Right atrium auricular region (tissue), 2 donors: Measurements from ENCODE around the gene SPC25. TPM values are rescaled to one million over a fixed set of nuclear protein-coding genes. Genes with fewer than 3 reads are reported as not detected.
A peak's percentile ranks its signal among the peaks of the same experiment; 100 is the strongest.
"Not testable (repeated sequence)": the region's sequence is repeated elsewhere in the genome, so short reads cannot be mapped to it uniquely, and the experiment has no call there.

Experiments
- DNase-seq: peaks from one replicate; pipeline ENCODE4 v3.0.0-alpha.2; 2019; ENCODE audit warnings: low spot score
- H3K27ac ChIP-seq, 2 donors: fragments of 200-600 bp; sonication (generic); 1 replicate in 1 of 2; 2 replicates in 1 of 2; pipeline ENCODE4 v1.5.1; 2016 to 2019
- H3K27me3 ChIP-seq, 2 donors: fragments of 200-600 bp; sonication (generic); one replicate each; pipeline versions ENCODE4 v1.5.1 to v1.6.0; 2017 to 2019
- H3K36me3 ChIP-seq: fragments of 200-600 bp; sonication (generic); one replicate; pipeline ENCODE4 v1.5.1; 2016
- H3K4me1 ChIP-seq, 2 donors: fragments of 200-600 bp; sonication (generic); one replicate each; pipeline versions ENCODE4 v1.5.1 to v1.6.0; 2017 to 2019
- H3K4me3 ChIP-seq, 2 donors: fragments of 200-600 bp; sonication (generic); 1 replicate in 1 of 2; 2 replicates in 1 of 2; pipeline ENCODE4 v1.5.1; 2017 to 2019; ENCODE audit warnings: mild to moderate bottlenecking in 1 of 2, moderate library complexity in 1 of 2
- H3K9me3 ChIP-seq, 2 donors: fragments of 200-600 bp; sonication (generic); one replicate each; pipeline ENCODE4 v1.5.1; 2019
- total RNA-seq, 2 donors: library from RNA; depleted of rRNA; stranded (reverse); fragments of >200 nt; gene quantifications; one replicate each; pipeline ENCODE4 v1.1.0, GENCODE V29; 2016
- TF ChIP-seq, protein P1 (sequence below), 2 donors: fragments of 200-600 bp; sonication (generic); IDR thresholded peaks; one replicate each; pipeline ENCODE4 v1.5.1; 2019; ENCODE audit warnings: antibody characterized with exemption in 2 of 2

SPC25 gene, protein sequence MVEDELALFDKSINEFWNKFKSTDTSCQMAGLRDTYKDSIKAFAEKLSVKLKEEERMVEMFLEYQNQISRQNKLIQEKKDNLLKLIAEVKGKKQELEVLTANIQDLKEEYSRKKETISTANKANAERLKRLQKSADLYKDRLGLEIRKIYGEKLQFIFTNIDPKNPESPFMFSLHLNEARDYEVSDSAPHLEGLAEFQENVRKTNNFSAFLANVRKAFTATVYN
- total RNA-seq: 1 to 10 TPM in 1 of 2 donors, not detected in 1; 1.9 TPM

DNA sequence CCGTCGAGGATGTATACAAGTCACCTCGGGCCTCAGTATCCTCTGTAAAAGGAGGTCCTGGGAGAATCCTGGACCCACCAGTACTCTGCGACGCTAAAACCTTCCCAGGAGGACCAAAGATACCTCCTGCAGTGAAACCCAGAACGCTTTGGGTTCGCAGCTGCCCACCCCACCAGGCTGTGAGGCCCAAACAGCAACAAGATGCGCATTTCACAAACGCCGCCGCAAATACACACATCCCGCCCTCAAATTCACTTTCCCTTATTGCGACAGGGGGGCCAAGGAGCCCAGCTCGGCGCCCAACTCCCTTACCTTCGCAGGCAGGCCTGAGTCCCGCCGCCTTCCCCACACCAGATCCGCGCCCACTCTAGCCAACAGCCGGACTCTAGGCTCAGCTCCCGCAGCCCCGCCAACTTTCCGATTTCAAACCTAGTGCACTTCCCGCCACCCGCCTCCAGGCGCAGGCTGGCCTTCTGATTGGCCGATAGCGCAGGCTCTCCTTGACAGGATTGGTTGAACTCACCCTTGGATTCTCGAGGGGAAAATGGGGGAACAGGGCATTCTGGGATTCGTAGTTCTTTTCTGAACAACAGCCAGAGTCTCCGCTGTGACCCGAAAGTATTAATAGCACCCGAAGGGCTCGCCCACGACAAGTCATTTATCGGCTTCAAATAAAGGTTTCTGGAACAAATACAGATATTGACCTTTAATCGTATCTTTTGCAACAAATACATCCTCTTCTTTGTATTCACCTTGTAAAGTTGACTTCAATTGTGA is at the start of gene SPC25:
TSS of gene SPC25 (minus strand) at position 425 of the 777 bp plus-strand sequence. CDS start 911 bp downstream, outside the sequence.
- H3K9me3 ChIP-seq: no peaks in the 10 kb centered on the region
- H3K27me3 ChIP-seq: no peaks in the 10 kb centered on the region
- peak; percentile 90 for DNase-seq
- TF ChIP-seq, protein P1, sequence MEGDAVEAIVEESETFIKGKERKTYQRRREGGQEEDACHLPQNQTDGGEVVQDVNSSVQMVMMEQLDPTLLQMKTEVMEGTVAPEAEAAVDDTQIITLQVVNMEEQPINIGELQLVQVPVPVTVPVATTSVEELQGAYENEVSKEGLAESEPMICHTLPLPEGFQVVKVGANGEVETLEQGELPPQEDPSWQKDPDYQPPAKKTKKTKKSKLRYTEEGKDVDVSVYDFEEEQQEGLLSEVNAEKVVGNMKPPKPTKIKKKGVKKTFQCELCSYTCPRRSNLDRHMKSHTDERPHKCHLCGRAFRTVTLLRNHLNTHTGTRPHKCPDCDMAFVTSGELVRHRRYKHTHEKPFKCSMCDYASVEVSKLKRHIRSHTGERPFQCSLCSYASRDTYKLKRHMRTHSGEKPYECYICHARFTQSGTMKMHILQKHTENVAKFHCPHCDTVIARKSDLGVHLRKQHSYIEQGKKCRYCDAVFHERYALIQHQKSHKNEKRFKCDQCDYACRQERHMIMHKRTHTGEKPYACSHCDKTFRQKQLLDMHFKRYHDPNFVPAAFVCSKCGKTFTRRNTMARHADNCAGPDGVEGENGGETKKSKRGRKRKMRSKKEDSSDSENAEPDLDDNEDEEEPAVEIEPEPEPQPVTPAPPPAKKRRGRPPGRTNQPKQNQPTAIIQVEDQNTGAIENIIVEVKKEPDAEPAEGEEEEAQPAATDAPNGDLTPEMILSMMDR (IDR thresholded peaks at IDR 0.05): no peak
- H3K27ac ChIP-seq: no peak within 1 kb of the TSS
- H3K4me1 ChIP-seq: peaks cover 0 to 11% of the 10 kb centered on the region in 2 donors
- H3K4me3 ChIP-seq: peak within 1 kb of the TSS; percentile 39 to 60
- no peaks in the 10 kb centered on the region for H3K36me3 ChIP-seq

DNA sequence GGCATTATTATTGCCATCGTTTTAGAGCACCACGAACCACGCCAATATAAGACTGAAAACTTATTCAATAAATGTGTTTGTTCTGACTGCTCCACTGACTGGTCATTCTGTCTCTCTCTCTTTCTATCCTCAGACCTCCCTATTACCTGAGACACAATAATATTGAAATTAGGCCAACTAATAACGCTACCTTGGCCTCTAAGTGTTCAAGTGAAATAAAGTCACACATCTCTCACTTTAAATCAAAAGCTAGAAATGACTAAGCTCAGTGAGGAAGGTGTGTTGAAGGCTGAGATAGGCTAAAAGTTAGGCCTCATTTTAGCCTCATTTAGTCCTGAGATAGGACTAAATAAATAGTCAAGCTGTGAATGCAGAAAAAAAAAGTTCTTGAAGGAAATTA is 49.7 kb upstream of the SPC25 start:
- Histone ChIP-seq H3K27ac (no peak overlapping the region), H3K9me3 (no peaks in the 10 kb centered on the region), H3K36me3 (no peaks in the 10 kb centered on the region), H3K27me3 (no peaks in the 10 kb centered on the region), H3K4me1 (no peaks in the 10 kb centered on the region), H3K4me3 (no peak overlapping the region)
- TF ChIP-seq, protein P1 (IDR thresholded peaks at IDR 0.05): no peak
- DNase-seq: no peak

DNA sequence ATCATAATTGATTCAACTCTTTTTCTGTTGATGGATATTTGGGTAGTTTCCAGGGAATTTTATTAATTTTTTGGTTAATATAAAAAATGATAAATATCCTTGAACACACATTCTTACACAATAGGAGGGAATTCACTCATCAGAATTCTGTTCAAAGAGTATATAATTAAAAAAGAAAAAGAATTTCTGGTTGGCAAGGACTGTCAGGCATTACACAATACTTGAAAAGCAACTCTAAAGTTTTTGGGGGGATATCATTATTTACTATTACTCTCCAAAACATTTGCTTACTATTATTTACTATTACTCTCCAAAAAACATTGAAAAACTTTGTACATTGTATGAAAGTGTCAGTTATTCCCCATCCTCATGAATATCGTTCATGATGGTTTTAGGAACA is 48.8 kb upstream of the SPC25 start:
- Histone ChIP-seq H3K27me3 (no peaks in the 10 kb centered on the region), H3K9me3 (no peaks in the 10 kb centered on the region), H3K27ac (no peak overlapping the region), H3K4me1 (no peaks in the 10 kb centered on the region), H3K4me3 (no peak overlapping the region), H3K36me3 (no peaks in the 10 kb centered on the region)
- TF ChIP-seq, protein P1 (IDR thresholded peaks at IDR 0.05): no peak
- no peak for DNase-seq

DNA sequence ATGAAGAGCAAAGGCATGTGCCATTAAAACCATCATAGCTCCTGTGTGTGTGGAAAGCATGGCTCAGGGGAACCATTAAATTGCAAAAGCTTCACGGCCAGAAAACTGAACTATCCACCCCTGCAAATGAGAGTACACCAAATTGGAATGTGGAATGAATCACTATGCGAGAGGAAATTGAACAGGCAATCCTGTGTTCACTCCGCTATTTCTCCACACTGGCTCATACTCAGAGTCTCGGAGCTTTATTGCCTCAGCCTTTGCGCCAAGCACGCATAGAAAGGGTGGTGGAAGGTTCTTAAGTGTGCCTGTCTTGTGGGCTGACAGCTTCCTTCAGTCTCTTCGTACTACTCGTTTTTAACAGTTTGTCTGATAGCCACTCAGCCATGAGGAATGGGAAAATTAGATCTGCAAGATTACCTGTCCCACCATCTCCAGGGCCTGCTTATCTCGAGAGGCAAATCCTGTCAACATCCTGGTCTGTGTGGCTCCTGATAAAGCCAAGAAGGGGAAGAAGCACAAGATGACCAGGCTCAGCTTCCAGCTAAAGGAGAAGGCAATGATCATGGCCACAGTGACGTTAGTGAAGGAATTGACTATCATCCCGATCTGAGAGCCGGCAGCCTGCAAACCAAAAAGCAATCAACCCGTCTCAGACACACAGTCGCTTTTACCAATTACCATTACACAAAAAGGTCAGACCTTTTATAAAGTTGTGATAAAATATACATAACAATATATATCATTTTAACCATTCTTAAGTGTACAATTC is 45.8 kb upstream of the SPC25 start:
- H3K36me3 ChIP-seq: no peaks in the 10 kb centered on the region
- no peak for DNase-seq

DNA sequence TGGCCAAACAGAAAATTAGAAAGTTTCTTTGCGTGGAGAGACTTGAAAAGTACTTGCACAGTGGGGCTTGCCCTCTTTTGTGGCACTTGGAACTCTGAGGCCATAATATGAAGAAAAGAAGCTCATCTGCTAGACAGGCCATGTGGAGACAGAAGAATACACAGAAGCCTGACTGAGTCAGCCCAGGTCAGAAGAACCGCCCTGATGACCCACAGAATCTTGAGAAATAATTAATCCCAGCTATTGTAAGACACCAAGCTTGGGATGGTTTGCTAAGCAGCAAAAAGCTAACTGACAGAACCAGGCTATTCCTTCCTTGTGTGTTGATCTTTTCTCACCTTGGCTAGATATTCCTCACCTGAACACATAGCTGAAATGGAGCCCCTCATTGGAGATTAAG is 44.6 kb upstream of the SPC25 start:
- Histone ChIP-seq H3K4me1 (no peaks in the 10 kb centered on the region), H3K4me3 (no peak overlapping the region), H3K36me3 (no peaks in the 10 kb centered on the region), H3K9me3 (no peaks in the 10 kb centered on the region), H3K27ac (no peak overlapping the region), H3K27me3 (no peaks in the 10 kb centered on the region)
- TF ChIP-seq, protein P1 (IDR thresholded peaks at IDR 0.05): no peak
- no peak for DNase-seq

More for the DNA sequence above, 45.8 kb upstream of the SPC25 start:
- Histone ChIP-seq H3K9me3 (no peaks in the 10 kb centered on the region), H3K4me1 (no peaks in the 10 kb centered on the region), H3K27me3 (no peaks in the 10 kb centered on the region), H3K27ac (no peak overlapping the region), H3K4me3 (no peak overlapping the region)
- TF ChIP-seq, protein P1 (IDR thresholded peaks at IDR 0.05): no peak

DNA sequence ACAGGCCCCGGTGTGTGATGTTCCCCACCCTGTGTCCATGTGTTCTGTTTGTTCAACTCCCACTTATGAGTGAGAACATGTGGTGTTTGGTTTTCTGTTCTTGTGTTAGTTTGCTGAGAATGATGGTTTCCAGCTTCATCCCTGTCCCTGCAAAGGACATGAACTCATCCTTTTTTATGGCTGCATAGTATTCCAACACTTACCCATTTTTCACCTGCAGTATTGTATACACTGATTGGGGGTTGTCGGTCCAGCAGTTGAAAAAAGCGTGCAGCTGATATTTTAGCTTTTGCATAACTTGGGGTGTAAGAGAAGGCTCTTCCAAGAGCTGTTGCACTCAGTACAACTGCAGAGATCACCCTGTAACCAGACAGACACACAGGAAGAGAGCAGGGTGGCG is 41.9 kb upstream of the SPC25 start:
- not testable (repeated sequence) for H3K36me3 ChIP-seq, DNase-seq, H3K27ac ChIP-seq, H3K4me3 ChIP-seq, H3K4me1 ChIP-seq, H3K27me3 ChIP-seq, H3K9me3 ChIP-seq
